Dendritic cell treated with granulocyte-macrophage colony-stimulating factor and Interleukin-4, amounts not matched to agents 40 ng/mL and 50 ng/mL, for 4 days (primary cell): Measurements from ENCODE around the gene FBXL13.

Experiments used
- H3K27ac Mint-ChIP-seq: one replicate; pipeline ENCODE4 v1.8.0; 2022; ENCODE audit warnings: mild to moderate bottlenecking, mixed read lengths
- H3K27me3 Mint-ChIP-seq: one replicate; pipeline ENCODE4 v1.8.0; 2022; ENCODE audit warnings: mild to moderate bottlenecking, mixed read lengths
- H3K36me3 Mint-ChIP-seq: one replicate; pipeline ENCODE4 v1.8.0; 2022; ENCODE audit warnings: low read depth, mixed read lengths
- H3K4me1 Mint-ChIP-seq: one replicate; pipeline ENCODE4 v1.8.0; 2022; ENCODE audit warnings: low read depth, mixed read lengths
- H3K4me3 Mint-ChIP-seq: one replicate; pipeline ENCODE4 v1.8.0; 2022; ENCODE audit warnings: mild to moderate bottlenecking, moderate library complexity, mixed read lengths
- H3K9me3 Mint-ChIP-seq: one replicate; pipeline ENCODE4 v1.8.0; 2022; ENCODE audit warnings: mixed read lengths
- intact Hi-C: fragments of 100-400 bp; cut with micrococcal nuclease; formaldehyde crosslinking; loops from one replicate; pipeline ENCODE4 v1.15.0; 2022

FBXL13 gene

DNA sequence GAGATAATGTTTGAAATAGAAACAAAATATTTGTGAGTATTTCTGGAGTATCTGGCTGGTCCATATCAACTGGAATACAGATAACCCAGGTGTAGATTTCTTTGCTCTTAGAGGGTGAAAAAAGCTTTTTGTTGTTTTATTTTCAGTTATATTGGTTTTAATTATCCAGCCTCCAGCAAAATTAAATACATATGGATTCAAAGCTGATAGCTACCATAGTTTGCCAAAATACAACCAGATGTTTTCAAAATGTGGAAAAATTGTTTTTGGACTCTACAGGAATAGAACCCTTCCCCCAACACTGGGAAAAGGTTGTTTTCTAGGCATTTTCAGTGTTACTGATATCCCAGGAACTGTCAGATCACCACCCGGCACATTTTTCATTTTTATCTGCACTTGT is 131.7 kb downstream of the FBXL13 start:
- Mint-ChIP-seq H3K27ac (no peak overlapping the region), H3K36me3 (no peaks in the 10 kb centered on the region)

GRCh38 chr7:102942181-102942866 is 132.3 kb downstream of the FBXL13 start:
- Mint-ChIP-seq H3K27ac (no peak overlapping the region), H3K27me3 (no peaks in the 10 kb centered on the region), H3K4me1 (no peaks in the 10 kb centered on the region), H3K36me3 (no peaks in the 10 kb centered on the region), H3K9me3 (no peaks in the 10 kb centered on the region), H3K4me3 (no peak overlapping the region)
- intact Hi-C loops: no loop called here

More for the DNA sequence above, 131.7 kb downstream of the FBXL13 start:
- Mint-ChIP-seq H3K4me1 (no peaks in the 10 kb centered on the region), H3K4me3 (no peak overlapping the region), H3K9me3 (no peaks in the 10 kb centered on the region), H3K27me3 (no peaks in the 10 kb centered on the region)
- intact Hi-C loops: no loop called here

DNA sequence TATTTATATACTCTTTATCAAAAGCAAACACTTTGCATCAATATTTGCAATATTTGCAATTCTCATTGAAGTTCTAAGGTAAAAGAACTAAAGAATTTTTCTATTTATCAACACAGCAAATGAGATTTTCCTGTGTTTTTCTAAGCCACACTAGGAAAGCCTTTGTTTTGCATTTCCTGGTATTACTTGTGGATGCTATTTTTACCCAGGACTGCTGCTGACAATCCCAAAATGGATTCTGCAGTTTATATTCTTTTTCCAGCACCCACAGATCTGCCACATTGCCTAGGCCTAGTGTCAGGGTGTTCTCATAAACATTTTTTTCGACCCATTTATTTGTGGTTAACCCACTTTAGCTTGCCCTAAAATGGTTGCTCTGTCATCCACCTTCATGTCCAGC is 135.9 kb downstream of the FBXL13 start:
- no peak overlapping the region for H3K27ac Mint-ChIP-seq
- peaks cover 10% of the 10 kb centered on the region for H3K4me1 Mint-ChIP-seq
- no peak overlapping the region for H3K4me3 Mint-ChIP-seq
- no peaks in the 10 kb centered on the region for H3K36me3 Mint-ChIP-seq
- H3K9me3 Mint-ChIP-seq: no peaks in the 10 kb centered on the region
- intact Hi-C loops: no loop called here
- no peaks in the 10 kb centered on the region for H3K27me3 Mint-ChIP-seq

GRCh38 chr7:102935450-102936115 is 139.0 kb downstream of the FBXL13 start:
- H3K4me1 Mint-ChIP-seq: peaks cover 10% of the 10 kb centered on the region
- no peaks in the 10 kb centered on the region for H3K27me3 Mint-ChIP-seq
- no peak overlapping the region for H3K27ac Mint-ChIP-seq
- no peak overlapping the region for H3K4me3 Mint-ChIP-seq
- intact Hi-C loops: no loop called here
- no peaks in the 10 kb centered on the region for H3K36me3 Mint-ChIP-seq
- no peaks in the 10 kb centered on the region for H3K9me3 Mint-ChIP-seq

GRCh38 chr7:102934701-102935100 is 139.9 kb downstream of the FBXL13 start:
- Mint-ChIP-seq H3K4me3 (no peak overlapping the region), H3K36me3 (no peaks in the 10 kb centered on the region), H3K4me1 (peaks cover 10% of the 10 kb centered on the region), H3K27me3 (no peaks in the 10 kb centered on the region), H3K9me3 (no peaks in the 10 kb centered on the region), H3K27ac (no peak overlapping the region)
- intact Hi-C loops: no loop called here

- Mint-ChIP-seq H3K4me1 (peaks cover 10% of the 10 kb centered on the region), H3K9me3 (no peaks in the 10 kb centered on the region), H3K27ac (no peak overlapping the region), H3K27me3 (no peaks in the 10 kb centered on the region), H3K36me3 (no peaks in the 10 kb centered on the region), H3K4me3 (no peak overlapping the region)
- intact Hi-C loops: no loop called here
Observed at GRCh38 chr7:102934239-102934638, 140.4 kb downstream of the FBXL13 start.

GRCh38 chr7:102933763-102934162 is 140.8 kb downstream of the FBXL13 start:
- Mint-ChIP-seq H3K36me3 (no peaks in the 10 kb centered on the region), H3K9me3 (no peaks in the 10 kb centered on the region), H3K4me1 (peaks cover 10% of the 10 kb centered on the region), H3K27ac (no peak overlapping the region), H3K27me3 (no peaks in the 10 kb centered on the region), H3K4me3 (no peak overlapping the region)
- intact Hi-C loops: no loop called here

DNA sequence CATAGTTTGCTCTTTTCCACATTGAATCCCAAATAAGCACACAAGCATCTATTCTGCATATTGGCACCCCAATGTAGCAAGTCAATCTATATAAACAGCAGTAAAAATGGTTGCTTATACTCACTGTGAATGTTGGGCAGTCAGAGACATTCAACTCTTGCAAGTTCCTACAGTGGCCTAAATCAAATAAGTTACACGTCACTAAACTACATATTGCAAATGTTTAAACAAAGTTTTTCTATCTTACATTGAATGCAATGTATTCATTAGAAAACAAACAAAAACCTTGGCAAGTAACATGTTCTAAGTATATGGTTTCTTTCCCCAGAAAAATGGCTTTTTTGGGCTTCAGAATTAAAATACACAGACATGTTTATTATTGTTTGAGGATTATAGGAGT is 142.8 kb downstream of the FBXL13 start:
- peaks cover 10% of the 10 kb centered on the region for H3K4me1 Mint-ChIP-seq
- H3K27ac Mint-ChIP-seq: no peak overlapping the region
- no peaks in the 10 kb centered on the region for H3K36me3 Mint-ChIP-seq
- no peak overlapping the region for H3K4me3 Mint-ChIP-seq
- H3K27me3 Mint-ChIP-seq: no peaks in the 10 kb centered on the region
- H3K9me3 Mint-ChIP-seq: no peaks in the 10 kb centered on the region
- intact Hi-C loops: no loop called here

DNA sequence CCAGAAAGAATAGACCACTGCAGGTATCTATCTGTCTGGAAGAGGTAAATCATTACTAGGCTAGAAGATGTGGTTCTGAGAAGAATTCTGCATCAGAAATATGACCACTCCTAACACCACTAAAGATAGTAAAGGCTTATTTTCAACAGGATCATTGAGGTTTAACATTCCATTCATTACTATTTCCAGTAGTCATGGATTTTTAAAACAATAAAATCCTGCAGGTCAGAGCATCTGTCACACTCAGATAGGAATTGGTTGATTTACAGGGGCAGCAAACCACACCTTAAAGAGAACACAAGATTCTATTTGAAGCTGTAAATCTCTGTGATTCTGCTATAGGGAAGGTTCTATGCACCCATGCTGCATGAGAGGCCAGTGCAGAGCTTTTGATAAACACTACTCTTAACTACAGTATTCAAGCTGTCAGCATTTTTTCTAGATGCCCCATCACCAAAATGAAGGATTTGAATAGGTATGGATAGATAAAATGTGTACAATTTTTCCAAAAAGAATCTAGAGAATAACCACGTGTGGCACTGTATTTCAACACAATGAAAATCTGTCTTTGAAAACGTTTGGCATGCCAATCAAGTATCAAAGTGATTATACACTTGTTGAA is 147.2 kb downstream of the FBXL13 start:
- H3K27ac Mint-ChIP-seq: no peak overlapping the region
- no peak overlapping the region for H3K4me3 Mint-ChIP-seq
- no peaks in the 10 kb centered on the region for H3K4me1 Mint-ChIP-seq
- H3K36me3 Mint-ChIP-seq: no peaks in the 10 kb centered on the region
- H3K9me3 Mint-ChIP-seq: no peaks in the 10 kb centered on the region
- intact Hi-C loops: no loop called here
- H3K27me3 Mint-ChIP-seq: no peaks in the 10 kb centered on the region

- Mint-ChIP-seq H3K36me3 (no peaks in the 10 kb centered on the region), H3K4me3 (no peak overlapping the region), H3K9me3 (no peaks in the 10 kb centered on the region), H3K27ac (no peak overlapping the region), H3K4me1 (no peaks in the 10 kb centered on the region), H3K27me3 (no peaks in the 10 kb centered on the region)
- intact Hi-C loops: no loop called here
Observed at GRCh38 chr7:102926783-102927140, 147.8 kb downstream of the FBXL13 start.

DNA sequence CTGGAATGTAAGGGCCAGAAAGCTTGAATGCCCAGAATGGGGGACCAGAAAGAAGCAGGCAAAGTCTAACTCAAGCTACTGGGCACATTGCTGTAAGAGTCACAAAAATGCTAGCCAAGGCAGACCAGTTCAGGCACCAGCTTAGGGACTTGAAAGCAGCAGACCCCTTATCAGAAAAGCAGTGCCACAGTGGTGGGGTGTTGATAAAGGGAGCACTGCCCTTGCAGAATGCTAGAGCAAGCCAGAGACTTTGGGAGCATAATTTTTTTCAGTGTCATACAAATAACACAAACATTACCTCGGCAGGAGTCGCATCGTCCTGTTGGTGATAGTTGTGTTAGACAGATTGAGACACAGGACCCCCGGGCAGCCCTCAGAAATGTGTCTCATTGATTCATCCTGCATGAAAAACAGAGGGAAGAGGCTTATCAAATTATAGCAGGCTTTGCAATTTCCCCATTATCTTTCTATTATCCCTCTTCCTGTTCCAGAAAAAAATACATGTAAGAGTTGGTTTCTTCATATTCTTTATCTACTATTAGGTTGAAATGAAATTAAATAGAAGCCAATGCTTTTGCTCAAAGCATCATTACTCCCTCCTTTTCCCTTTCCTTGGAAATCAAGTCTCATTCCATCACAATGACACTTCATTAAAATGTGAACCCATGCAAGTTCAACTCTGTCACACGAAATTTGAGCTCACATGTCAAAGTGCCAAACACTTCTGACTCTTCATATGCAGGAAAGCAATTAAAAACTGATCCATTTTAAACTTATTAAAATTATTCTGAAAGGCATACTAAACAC is 148.4 kb downstream of the FBXL13 start:
- H3K27me3 Mint-ChIP-seq: no peaks in the 10 kb centered on the region
- H3K4me3 Mint-ChIP-seq: no peak overlapping the region
- H3K4me1 Mint-ChIP-seq: no peaks in the 10 kb centered on the region
- intact Hi-C loops: no loop called here
- no peaks in the 10 kb centered on the region for H3K36me3 Mint-ChIP-seq
- H3K9me3 Mint-ChIP-seq: no peaks in the 10 kb centered on the region
- no peak overlapping the region for H3K27ac Mint-ChIP-seq

- Mint-ChIP-seq H3K27ac (no peak overlapping the region), H3K4me1 (no peaks in the 10 kb centered on the region), H3K4me3 (no peak overlapping the region), H3K36me3 (no peaks in the 10 kb centered on the region), H3K27me3 (no peaks in the 10 kb centered on the region), H3K9me3 (no peaks in the 10 kb centered on the region)
- intact Hi-C loops: no loop called here
Observed at GRCh38 chr7:102918845-102919244, 155.8 kb downstream of the FBXL13 start.

DNA sequence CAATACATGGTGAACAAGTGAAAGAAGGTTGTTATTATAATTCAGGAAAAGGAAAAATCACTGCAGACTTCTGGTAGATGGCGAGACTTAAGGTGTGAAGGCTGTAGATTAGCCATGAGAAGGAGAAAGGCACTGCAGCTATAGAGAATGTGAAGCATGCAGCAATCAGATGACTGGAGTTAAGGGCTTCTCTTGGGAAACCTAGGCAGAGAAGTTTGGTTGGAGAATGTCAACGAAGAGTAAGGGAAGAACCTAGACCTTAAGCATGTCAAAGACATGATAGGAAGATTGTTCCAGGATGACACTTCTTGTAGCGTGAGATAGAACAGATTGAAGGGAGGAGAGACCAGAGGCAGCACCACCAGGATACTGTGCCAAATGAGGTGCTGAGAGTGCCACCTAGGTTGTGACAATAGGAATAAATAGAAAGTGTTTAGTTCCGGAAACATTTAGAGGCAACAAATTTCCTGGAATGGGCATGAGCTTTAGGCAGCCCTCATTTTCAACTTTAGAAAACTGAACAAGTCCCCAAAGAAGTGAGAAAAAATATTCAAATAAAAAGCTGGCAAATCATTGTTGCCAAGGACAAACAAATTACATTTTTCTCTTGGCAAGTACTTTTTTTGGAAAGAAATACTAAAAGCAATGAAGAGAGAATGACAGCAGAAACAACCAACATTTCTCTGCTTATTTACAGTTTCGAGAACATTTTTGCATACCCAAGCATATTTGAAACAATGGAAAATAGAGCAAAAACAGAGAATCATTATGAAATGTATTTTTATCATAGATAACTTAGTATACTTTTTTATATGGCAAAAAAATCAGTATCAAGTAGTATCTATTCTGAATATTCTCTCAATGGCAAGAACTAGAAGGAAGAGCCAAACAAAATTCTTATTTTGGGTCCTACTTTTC is 156.9 kb downstream of the FBXL13 start:
- peaks cover 11% of the 10 kb centered on the region for H3K4me1 Mint-ChIP-seq
- no peaks in the 10 kb centered on the region for H3K27me3 Mint-ChIP-seq
- no peaks in the 10 kb centered on the region for H3K36me3 Mint-ChIP-seq
- intact Hi-C loops: no loop called here
- no peaks in the 10 kb centered on the region for H3K9me3 Mint-ChIP-seq
- H3K27ac Mint-ChIP-seq: no peak overlapping the region
- no peak overlapping the region for H3K4me3 Mint-ChIP-seq
